Lung microvascular endothelial cell (primary cell): Measurements from ENCODE around the gene TCF25. TPM values are rescaled to one million over a fixed set of nuclear protein-coding genes. Genes with fewer than 3 reads are reported as not detected.
"Not testable (repeated sequence)": the region's sequence is repeated elsewhere in the genome, so short reads cannot be mapped to it uniquely, and the experiment has no call there.

Source experiments
- DNase-seq, 2 donors: peaks; one replicate each; pipeline versions ENCODE4 v3.0.0 to v3.0.0-alpha.2; 2010; ENCODE audit warnings: low read depth in 2 of 2
- total RNA-seq: library from RNA; depleted of rRNA; stranded (reverse); fragments of >200 nt; gene quantifications from 2 replicates; pipeline ENCODE4 v1.2.1, GENCODE V29; 2014

The TCF25 gene
- total RNA-seq, 1 donor from 2014 or later: 115 TPM

DNA sequence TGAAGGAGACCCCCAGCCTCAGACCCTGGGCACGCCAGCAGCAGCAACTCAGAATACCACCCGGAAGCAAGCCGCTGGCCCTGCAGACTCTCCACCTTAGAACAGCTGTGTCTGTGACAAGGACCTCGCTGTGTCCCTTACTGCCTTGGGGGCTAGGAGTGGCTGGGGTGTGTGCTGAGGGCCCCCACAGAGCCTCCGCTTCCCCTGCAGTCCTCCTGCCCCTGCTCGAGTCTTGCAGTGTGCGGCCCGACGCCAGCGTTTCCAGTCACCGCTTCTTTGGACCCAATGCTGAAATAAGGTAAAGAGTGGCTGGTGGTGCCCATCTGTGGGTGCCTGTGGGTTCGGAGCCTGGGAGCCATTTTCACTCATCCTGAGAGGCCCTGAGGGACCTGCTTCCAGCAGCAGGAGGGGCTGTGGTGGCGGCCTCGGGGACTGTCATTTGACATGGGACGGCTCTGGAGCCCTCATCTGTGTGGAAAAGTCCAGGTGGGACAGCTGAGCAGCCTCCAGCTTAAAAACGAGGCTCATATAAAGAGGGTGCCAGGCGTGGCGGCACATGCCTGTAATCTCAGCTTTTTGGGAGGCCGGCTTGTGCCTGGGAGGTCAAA lies 30.6 kb downstream of the TCF25 start:
- DNase-seq: no peak

DNA sequence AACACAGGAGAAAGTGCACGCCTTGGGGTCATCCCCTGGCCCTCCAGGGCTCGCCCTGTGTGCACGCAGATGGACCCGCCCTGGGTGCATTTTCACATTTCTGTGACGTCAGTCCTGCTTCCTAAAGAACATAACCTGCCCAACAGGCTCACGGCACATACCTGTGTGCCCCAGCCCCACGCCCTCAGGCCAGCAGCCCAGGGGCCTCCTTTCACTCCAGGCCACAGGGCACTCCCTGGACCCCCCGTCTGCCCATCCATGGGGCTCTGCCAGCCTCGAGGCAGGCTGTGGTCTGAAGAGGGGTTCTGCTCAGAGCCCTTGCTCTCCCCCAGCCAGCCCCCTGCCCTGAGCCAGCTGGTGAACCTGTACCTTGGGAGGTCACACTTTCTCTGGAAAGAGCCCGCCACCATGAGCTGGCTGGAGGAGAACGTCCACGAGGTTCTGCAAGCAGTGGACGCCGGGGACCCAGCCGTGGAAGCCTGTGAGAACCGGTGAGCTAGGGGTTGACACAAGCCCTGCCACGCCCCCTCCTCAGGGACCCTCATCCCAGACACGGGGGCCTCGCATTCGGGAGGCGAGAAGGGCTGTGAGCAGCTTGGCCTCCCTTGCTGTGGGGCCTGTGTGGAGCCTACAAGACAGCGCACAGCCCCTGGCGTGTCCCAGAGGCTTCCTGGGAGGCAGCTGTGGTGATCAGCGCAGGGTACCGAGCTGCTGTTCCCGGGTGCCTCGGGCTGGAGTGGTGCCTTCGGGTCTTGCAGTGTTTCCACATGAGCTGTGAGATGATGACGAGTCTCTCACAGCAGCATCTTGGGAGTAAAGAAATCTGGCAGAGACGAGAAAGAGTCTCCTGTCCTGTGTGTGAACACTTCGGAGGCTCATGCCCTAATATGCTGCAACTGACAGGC lies 31.5 kb downstream of the TCF25 start:
- no peak for DNase-seq

DNA sequence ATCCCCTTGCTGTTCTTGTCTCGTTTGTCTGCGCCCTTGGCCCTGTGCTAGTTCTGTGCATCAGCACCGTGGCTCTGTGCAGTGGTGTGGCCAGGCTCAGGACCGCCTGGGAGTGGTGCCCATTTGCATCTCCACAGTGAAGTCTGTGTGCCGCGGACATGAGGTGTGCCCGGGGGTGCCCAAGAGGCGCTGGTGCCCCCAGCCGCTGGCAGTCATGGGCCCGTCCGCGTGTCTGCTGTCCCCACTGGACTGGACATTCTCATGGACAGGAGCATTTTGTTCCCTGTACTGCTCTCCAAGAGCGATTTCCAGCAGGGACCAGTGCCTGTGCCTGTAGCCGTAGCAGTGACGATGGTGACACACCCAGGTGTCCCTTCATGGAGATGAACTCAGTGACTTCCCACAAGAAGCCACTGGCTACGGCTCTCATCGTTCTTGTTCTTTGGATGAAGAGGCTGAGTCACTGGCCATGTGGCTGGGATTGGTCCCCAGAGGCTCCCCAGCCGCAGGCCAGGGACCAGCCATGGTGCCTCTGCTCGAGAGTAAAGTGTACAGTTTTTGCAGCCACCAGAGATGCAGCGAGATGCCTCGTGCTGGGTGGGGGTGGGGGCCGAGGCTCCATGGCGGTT lies 32.2 kb downstream of the TCF25 start:
- DNase-seq: no peak

DNA sequence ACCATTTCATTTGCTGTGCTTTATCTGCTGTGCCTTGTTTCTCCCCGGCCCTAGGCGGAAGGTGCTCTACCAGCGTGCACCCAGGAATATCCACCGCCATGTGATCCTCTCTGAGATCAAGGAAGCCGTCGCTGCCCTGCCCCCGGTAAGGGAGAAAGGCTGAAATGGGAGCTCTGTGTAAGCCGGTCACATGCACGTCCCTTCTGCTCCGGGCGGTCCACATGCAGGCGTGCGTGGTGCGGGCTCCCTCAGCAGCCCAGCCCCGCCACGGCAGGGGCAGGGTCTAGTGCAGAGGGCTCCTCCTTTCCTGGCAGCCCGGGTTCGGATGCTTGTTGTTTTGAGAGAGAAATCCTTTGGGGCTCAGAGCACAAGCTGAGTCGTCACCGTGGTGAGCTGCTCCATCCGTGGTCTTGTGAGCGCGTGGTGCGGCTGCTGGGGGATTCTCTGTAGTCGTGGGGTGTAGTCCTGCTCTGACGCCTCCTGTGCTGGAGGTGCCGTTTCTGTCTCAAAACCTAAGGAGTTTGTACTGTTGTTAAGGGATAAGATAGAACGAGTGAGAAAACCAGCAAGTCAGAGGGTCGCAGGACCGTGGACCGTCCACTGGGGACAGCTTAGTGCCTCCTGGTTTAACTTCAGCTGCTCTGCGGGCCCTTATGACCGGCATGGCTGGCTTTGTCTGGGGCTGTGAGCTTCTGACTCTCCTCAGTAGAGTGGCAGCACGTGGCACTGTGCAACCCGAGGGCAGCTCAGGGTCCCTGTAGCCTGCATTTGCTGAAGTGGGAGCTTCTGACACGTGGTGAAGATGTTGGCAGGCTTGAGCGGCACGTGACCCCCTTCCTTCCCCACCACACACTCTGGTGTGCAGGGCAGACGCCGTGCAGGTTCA lies 33.0 kb downstream of the TCF25 start:
- DNase-seq: no peak

DNA sequence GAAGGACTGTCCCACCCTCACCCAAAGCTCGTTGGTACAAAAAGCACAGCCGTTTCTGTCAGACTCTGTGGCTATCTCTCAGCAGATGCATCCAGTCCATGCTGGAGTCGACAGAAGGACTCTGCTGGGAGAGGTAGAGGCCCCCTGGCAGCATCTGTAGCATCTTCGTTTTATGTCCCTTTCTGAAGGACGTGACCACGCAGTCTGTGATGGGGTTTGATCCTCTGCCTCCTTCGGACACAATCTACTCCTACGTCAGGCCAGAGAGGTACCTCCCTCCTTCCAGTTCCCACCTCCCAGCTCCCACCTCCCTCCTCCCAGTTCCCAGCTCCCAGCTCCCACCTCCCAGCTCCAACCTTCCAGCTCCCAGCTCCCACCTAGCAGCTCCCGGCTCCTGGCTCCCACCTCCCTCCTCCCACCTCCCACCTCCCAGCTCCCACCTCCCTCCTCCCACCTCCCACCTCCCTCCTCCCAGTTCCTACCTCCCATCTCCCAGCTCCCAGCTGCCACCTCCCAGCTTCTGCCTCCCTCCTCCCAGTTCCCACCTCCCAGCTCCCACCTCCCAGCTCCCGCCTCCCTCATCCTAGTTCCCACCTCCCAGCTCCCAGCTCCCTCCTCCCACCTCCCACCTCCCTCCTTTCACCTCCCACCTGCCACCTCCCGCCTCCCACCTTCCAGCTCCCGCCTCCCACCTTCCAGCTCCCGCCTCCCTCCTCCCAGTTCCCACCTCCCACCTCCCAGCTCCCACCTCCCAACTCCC lies 33.8 kb downstream of the TCF25 start:
- no peak for DNase-seq

DNA sequence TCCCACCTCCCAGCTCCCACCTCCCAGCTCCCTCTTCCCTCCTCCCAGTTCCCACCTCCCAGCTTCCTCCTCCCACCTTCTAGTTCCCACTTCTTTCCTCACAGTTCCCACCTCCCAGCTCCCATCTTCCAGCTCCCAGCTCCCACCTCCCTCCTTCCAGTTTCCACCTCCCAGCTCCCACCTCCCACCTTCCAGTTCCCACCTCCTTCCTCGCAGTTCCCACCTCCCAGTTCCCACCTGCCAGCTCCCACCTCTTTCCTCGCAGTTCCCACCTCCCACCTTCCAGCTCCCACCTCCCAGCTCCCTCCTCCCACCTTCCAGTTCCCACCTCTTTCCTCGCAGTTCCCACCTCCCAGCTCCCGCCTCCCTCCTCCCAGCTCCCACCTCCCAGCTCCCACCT lies 34.8 kb downstream of the TCF25 start:
- DNase-seq: no peak

DNA sequence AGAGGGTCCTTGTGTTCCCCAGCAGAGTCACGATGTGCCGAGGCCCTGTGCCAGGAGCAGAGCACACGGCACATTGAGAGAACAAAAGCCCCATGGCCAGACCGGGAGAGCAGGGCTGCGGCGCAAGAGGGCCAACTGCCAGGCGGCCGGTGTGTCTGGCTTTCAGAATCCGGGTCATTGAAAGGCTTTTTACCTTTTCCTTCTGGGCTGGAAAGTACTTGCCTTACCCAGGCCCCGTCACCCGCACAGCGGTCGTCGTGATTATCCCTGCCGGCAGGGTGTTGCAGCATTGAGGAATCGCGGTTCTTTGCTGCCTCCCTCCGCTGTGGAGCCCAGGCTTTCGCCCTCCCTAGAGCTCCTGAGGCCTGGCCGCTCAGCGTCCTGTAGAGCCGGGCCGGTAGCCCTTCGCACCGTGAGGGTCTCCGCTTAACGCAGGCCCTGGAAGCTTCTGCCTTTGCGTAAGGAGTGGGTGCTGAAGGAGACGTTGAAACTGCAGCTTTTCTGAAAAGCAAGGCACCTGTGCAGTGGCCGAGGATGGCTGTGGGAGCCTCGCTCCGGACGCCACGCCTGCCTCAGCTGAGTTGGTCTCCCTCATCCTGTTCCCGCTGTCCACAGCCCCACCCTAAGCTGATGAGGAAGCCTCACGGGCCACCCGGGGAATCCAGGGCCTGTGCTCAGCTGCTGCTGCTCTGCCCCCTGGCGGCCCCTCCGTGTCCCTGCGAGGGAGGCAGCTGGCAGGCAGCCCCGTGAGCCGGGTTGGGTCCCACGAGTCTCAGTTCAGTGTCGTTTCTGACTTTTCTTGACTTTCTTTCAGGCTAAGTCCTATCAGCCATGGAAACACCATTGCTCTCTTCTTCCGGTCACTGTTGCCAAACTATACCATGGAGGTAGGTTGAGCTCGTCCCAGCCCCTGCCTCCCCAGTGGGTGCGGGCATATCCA lies 36.7 kb downstream of the TCF25 start:
- peak; percentile 78 to 86 for DNase-seq

DNA sequence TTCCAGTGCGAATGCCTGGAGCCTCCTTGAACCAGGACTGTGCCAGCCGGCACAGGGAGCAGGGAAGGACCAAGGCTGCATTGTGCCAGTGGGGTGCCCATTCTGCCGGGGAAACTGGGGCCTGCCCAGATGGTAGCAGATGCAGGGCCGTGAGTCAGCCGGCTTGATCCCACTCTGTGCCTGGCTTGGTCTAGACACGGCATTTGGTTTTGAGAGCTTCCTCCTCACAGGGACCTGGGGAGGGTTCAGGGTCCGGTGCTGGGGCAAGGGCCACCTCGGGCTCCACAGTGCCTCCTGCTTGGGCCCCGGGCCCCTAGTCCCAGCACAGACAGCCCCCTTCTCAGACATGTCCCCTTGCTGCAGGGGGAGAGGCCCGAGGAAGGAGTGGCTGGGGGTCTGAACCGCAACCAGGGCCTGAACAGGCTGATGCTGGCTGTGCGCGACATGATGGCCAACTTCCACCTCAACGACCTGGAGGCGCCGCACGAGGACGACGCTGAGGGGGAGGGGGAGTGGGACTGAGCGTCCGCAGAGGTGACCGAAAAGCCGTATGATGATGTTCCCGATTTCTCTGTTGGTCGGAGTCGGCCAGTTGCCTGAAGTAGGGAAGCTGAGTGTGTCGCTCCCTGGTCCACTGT lies 37.4 kb downstream of the TCF25 start:
- no peak for DNase-seq

DNA sequence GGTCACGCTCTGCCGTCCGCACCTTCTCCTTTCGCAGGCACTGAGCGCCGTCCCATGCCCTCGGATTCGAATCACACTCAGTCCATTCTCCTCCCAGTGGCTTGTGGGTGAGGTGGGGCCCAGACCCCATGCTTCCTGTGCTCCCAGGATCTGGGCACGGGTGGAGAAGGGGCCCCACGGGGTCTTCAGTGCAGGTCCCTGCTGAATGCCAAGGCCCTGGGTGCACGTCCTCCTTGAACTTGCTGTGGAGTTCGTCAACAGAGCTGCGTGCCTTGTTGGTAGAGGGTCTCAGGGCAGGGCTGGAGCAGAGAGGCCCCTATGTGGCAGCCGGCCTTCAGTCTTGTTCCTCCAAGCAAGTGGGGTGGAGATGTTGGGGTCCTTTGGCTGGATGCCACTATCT lies 38.0 kb downstream of the TCF25 start:
- no peak for DNase-seq

DNA sequence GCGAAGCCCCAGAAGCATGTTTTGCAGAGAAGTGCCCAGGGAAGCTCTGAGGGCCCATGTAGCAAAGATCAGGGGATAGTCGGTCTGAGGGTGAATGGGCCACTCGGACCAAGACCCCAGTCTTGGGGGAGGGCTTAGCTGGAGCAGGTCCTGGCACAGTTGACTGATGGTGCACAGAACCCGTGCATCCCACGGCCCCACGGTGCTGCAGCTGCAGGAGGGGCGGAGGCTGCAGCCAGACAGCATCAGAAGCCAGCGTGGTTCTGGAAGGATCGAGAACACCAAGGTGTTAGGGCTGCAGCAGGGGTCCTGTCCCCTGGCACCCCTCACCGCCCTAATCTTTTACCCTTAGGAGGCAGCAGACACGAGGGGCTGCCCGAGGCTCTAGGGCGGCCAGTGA lies 38.8 kb downstream of the TCF25 start:
- no peak for DNase-seq

DNA sequence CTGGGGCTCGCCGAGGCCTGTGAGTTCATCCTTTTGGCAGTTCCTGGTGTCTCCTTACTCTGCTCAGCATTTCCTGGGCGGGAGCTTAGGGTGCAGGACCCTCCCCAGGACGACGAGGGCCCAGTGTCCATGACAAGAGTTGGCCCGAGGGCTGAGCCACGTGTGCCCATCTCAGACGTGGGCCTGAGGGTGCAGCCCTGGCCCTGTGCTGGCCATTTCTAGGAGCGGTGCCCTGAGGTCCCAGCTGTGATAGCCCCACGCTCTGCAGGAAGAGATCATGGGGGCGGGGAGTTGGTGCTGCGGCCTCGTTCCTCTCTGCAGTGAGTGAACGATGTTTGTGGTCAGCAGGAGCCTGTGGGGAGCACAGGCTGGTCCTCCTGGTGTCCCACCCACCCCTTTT lies 39.2 kb downstream of the TCF25 start:
- no peak for DNase-seq

DNA sequence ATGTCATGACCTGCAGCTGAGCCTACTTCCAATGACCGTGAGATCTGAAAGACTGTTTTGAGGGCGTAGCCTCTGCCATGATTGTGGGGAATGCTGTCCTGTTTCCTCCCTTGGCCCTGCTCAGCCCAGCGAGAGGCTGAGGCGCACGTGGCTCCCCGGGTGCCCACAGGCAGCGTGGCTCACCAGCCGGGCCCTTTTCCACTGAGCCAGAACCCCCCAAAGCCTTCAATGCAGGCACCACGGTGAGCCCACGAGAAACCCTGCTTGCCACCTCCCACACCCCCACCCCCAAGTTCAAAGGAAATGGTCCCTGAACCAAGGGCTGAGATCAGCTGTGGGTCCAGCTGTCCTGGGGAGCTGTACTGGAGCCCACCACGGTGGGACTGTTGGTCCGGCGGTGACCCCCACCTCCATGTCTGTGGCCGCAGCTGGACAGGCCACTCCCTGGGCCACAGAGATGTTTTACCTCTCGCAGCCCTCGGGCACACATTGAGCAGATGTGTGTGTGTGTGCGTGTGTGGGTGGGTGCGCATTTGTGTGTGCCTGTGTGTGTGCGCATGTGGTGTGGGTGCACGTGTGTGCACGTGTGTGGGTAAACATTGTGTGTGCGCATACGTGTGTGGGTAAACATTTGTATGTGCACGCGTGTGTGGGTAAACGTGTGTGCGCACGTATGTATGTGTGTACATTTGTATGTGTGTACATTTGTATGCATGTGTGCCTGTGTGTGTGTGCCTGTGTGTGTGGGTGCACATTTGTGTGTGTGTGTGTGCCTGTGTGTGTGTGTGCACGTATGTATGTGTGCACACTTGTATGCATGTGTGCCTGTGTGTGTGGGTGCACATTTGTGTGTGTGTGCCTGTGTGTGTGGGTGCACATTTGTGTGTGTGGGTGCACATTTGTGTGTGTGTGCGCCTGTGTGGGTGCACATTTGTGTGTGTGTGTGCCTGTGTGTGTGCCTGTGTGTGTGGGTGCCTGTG lies 40.3 kb downstream of the TCF25 start:
- no peak for DNase-seq

DNA sequence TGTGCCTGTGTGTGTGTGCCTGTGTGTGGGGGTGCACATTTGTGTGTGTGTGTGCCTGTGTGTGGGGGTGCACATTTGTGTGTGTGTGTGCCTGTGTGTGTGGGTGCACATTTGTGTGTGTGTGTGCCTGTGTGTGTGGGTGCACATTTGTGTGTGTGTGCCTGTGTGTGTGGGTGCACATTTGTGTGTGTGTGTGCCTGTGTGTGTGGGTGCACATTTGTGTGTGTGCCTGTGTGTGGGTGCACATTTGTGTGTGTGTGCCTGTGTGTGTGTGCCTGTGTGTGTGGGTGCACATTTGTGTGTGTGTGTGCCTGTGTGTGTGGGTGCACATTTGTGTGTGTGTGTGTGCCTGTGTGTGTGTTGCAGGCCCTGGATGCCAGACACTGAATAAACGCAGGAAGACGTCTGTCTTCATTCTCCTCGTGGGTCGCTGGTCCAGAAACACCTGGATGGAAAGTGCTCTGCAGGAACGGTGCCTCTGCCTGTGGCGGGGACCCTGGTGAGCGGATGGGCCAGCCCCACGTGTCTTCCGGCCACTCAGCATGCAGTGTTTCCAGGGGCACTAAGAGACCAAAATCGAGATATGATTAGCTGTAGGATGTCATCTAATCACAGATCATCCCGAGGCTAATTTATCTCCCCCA lies 41.4 kb downstream of the TCF25 start:
- not testable (repeated sequence) for DNase-seq

DNA sequence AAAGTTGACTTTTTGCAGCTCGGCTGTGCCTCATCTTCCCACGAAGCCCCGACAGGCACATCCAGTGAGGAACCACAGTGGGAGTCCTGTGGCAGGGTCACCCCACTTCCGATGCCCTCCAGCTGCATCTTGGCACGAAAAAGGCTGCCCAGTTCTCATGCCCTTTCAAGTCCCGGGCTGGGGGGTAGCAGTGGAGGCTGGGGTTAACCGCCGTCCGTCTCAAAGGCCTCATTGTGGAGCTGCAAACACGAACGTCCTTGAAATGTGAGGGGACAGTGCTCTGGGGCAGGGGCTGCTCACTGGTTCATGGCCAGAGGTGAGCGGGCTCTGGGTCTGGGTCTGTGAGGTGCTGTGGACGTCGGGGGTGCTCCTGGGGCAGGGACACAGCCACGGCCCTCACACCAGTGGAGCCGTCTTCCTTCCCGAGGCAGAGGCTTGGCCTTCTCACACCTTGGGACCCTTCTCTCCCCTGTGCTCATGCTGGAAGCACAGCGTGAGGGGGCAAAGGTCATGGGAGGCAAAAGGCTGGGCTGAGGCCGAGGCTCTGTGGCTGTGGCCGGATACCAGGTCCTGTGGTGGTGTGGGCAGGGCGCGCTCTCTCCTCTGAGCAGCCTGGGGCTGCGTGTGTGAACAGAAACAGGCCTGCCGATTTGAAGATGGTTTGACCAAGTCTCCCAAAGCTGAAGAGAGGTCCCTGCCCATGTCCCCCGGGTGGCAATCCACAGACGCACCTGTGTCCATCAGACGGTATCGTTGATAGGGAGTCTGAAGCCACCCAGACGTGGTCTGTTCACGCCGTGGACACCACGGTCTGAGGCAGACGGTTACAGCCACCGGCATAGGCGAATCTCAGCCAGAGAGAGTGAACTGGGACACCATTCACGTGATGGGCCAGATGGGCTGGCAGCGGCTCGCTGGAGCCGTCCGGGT lies 42.2 kb downstream of the TCF25 start:
- no peak for DNase-seq

DNA sequence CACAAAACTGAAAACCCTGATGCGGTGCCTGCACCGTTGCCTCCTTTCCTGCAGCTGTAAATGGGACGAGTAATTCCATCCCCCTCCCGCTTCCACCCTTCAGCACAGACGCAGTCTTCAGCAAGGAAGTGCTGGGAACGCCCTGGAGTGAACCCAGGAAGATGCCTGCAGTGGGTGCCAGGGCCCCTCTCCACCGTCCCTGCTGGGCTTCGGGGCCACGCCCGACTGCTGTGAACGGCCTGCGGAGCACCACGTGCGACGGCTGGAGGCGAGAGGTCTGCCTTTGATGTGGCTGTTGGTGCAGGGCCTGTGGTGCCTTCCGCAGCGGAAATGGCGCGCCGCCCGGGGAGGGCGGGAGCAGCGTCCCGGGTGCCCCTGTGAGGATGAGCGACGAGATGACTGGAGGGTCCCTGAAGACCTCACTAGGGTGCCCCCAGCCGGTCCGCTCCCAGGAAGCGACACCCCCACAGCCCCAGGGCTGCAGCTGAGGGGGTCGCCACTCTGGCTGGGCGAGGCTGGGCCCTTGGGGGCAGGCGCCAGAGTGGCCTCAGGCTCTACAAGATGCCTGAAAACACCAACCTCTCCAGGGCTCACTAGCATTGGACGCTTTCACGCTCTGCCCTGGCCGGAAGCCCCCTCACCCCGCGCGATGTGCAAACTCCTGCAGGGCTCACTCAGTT lies 44.5 kb downstream of the TCF25 start:
- DNase-seq: peak; percentile 60 to 65
